ENCODE data around the gene PPP1R18. TPM values are rescaled to one million over a fixed set of nuclear protein-coding genes. Genes with fewer than 3 reads are reported as not detected.

Gene PPP1R18
- total and polyA plus RNA-seq, 9 of the 15 experiments (the other 6 are each of a cell fraction or from before 2014, with no cell fraction given) = 12.0 to 99.2 (median 42.6) TPM

DNA sequence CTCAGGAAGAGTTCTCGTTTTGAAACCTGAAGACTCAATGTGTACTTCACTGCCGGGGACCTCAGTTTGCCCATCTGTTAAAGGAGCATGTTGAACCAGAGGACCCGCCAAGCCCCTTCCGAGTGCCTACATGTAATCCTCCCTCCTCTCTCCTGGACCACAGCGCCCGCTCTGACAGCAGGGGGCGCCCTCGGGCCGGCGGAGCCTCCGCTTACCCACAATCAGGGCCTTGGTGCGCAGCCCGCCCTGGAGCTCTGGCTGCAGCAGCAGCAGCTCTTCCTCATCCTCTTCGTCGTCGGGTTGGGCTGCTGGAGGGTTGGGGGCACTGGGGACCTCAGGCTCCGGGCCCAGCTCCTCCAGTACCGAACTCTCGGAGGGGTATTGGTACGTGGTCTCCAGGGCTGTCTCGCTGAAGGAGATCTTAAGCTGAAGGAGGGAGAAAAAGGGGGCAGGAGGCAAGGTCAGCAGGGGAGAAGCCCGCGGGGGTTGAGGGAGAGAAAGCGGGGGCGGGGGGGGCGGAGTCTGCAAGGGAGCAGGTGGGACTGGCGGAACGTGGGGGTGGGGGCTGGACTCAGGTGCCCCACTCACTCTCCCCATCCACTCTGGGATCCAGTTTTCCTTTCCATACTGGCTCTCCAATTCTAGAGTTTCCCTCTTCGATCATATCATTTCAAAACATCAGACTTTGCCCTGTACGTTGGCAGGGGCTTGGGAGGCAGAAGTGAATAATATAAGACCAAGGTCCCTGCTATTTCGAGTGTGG is 7.3 kb downstream of the PPP1R18 start (continued):
- no peak for TF ChIP-seq XRCC4 (IDR thresholded peaks at IDR 0.05; ENCODE audit: extremely low read depth, insufficient read depth, insufficient read length)
- no peak for TF ChIP-seq ZBTB17 (CRISPR knock-in tag; IDR thresholded peaks at IDR 0.05)
- no peak for TF ChIP-seq MCM3 (IDR thresholded peaks at IDR 0.05)
- TF ChIP-seq RCOR1 (IDR thresholded peaks at IDR 0.05; ENCODE audit: borderline replicate concordance in 1 of 2, low read depth in 2 of 2, low read length in 2 of 2) = peak; percentile 64 to 85; a peak in 3 of 4 replicates
- TF ChIP-seq SAP30 (IDR thresholded peaks at IDR 0.05; ENCODE audit: borderline replicate concordance, insufficient read depth, low read depth, low read length, poor library complexity, severe bottlenecking) = no peak
- TF ChIP-seq NCOA4 (IDR thresholded peaks at IDR 0.05; ENCODE audit: partially characterized antibody) = no peak
- TF ChIP-seq EGR1 (conservative IDR thresholded peaks at IDR 0.05) = peak; percentile 75
- peak; percentile 65 for TF ChIP-seq RBFOX2 (IDR thresholded peaks at IDR 0.05; ENCODE audit: low read depth, low read length)
- TF ChIP-seq DPF2 (IDR thresholded peaks at IDR 0.05) = peak; percentile 20; the same call in 1 of the 2 replicates
- no peak for TF ChIP-seq ZNF766 (CRISPR knock-in tag; conservative IDR thresholded peaks at IDR 0.05)
- TF ChIP-seq, protein P1, sequence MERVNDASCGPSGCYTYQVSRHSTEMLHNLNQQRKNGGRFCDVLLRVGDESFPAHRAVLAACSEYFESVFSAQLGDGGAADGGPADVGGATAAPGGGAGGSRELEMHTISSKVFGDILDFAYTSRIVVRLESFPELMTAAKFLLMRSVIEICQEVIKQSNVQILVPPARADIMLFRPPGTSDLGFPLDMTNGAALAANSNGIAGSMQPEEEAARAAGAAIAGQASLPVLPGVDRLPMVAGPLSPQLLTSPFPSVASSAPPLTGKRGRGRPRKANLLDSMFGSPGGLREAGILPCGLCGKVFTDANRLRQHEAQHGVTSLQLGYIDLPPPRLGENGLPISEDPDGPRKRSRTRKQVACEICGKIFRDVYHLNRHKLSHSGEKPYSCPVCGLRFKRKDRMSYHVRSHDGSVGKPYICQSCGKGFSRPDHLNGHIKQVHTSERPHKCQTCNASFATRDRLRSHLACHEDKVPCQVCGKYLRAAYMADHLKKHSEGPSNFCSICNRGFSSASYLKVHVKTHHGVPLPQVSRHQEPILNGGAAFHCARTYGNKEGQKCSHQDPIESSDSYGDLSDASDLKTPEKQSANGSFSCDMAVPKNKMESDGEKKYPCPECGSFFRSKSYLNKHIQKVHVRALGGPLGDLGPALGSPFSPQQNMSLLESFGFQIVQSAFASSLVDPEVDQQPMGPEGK (CRISPR knock-in tag; IDR thresholded peaks at IDR 0.05; ENCODE audit: borderline replicate concordance) = no peak
- no peak for TF ChIP-seq NCOA1 (IDR thresholded peaks at IDR 0.05; ENCODE audit: low read depth)
- TF ChIP-seq TARDBP (IDR thresholded peaks at IDR 0.05) = no peak
- no peak for TF ChIP-seq WHSC1 (IDR thresholded peaks at IDR 0.05; ENCODE audit: low read length)
- TF ChIP-seq HNRNPUL1 (IDR thresholded peaks at IDR 0.05; ENCODE audit: low read length) = no peak
- no peak for TF ChIP-seq PTBP1 (IDR thresholded peaks at IDR 0.05; ENCODE audit: low read depth, low read length)
- TF ChIP-seq CREM (IDR thresholded peaks at IDR 0.05; ENCODE audit: low read depth) = peak; percentile 48
- TF ChIP-seq HEY1 (CRISPR knock-in tag; IDR thresholded peaks at IDR 0.05; ENCODE audit: borderline replicate concordance) = no peak
- no peak for TF ChIP-seq TRIM28 (IDR thresholded peaks at IDR 0.05)
- no peak for TF ChIP-seq POLR2AphosphoS2 (IDR thresholded peaks at IDR 0.05; ENCODE audit: low read length)
- no peak for TF ChIP-seq RBM14 (IDR thresholded peaks at IDR 0.05; ENCODE audit: borderline replicate concordance, insufficient read depth, low read depth, low read length)
